ENCODE measurements around the gene CNPY4.

DNA sequence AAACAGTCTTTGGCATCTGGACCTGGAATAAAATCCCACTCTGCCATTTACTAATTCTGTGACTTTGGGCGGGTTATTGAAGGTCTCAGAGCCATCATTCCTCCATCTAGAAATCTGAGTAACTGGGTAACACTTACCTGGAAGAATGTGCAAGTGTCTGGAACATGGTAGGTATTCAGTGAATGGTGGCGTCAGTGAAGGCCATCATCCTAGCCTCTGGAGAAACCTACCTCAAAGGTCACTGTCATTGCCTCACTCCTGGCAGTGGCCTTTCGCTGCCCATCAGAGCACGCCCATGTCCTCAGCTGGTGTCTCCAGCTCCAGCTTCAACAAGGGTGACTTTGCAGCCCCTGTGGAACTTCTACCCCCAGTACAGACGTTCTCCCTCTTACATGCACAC, 44.4 kb downstream of the CNPY4 start:
- TF ChIP-seq, protein P1, sequence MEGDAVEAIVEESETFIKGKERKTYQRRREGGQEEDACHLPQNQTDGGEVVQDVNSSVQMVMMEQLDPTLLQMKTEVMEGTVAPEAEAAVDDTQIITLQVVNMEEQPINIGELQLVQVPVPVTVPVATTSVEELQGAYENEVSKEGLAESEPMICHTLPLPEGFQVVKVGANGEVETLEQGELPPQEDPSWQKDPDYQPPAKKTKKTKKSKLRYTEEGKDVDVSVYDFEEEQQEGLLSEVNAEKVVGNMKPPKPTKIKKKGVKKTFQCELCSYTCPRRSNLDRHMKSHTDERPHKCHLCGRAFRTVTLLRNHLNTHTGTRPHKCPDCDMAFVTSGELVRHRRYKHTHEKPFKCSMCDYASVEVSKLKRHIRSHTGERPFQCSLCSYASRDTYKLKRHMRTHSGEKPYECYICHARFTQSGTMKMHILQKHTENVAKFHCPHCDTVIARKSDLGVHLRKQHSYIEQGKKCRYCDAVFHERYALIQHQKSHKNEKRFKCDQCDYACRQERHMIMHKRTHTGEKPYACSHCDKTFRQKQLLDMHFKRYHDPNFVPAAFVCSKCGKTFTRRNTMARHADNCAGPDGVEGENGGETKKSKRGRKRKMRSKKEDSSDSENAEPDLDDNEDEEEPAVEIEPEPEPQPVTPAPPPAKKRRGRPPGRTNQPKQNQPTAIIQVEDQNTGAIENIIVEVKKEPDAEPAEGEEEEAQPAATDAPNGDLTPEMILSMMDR (IDR thresholded peaks at IDR 0.05; ENCODE audit: low read depth, low read length) = no peak
- TF ChIP-seq POLR2A (IDR thresholded peaks at IDR 0.05; ENCODE audit: extremely low read depth, insufficient read length) = no peak
- TF ChIP-seq, protein P2, sequence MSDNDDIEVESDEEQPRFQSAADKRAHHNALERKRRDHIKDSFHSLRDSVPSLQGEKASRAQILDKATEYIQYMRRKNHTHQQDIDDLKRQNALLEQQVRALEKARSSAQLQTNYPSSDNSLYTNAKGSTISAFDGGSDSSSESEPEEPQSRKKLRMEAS (IDR thresholded peaks at IDR 0.05; ENCODE audit: low read depth, low read length) = no peak

Data from NB4 (cell line).